HG03342 (cell line): ENCODE data around the gene HAUS3.
"Not testable (repeated sequence)": the region's sequence is repeated elsewhere in the genome, so short reads cannot be mapped to it uniquely, and the experiment has no call there.

Source experiments
- ATAC-seq: cut with Tn5 transposase; IDR thresholded peaks from one replicate; pipeline ENCODE4 v1.9.1; 2021; ENCODE audit warnings: mild to moderate bottlenecking, moderate library complexity; ENCODE audit not compliant: unreplicated experiment

HAUS3 gene

GRCh38 chr4:2276581-2277325, 34.8 kb upstream of the HAUS3 start:
- ATAC-seq, result no peak

- ATAC-seq, result no peak
These were observed 33.8 kb upstream of the HAUS3 start for GRCh38 chr4:2275546-2276251.

DNA sequence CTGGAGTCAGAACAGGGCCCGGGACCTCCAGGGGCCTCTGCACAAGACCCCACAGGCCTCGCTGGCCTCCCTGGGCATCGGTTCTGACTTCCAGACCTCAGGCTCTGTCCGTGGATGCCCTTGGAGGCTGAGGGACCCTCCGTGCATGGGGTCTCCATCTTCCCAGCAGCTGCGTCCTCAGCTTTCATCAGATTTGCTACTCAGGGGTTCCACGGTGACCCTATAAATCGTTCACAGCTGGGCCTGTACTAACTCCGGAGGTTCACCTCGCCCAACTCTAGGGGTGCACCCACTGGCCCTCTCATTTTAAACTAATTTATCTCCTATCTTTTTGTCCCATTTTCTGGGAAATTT, 33.1 kb upstream of the HAUS3 start:
- not testable (repeated sequence) for ATAC-seq

DNA sequence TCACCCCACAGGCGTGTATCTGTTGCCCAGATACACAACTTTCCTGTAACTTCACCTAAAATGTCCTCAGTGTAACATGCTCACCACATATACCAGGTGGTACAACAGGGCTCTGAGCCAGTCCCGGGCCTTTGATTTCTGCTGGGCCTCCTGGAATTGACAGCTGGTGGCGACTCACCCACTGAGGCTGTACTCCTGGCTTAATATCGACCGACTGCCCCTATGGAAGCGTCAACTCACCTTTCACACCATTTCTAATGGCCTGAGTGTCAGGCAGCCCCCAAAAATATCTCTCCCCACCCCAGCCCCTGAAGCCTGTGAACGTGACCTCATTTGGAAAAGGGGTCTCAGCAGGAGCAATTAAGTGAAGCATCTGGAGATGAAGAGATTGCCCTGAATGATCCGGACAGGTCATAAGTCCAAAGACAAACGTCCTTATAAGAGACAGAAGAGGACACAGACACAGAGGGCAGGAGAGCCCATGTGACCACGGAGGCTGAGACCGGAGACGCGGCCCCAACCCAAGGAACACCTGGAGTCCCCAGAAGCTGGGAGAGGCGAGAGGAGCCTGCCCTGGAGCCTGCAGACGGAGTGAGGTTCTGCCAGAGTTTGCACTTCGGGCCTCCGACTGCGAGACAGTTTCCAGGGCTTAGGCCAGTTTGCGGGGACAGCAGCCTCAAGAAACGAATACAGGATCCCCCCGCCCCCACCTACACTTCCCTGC, 32.6 kb upstream of the HAUS3 start:
- no peak for ATAC-seq

- ATAC-seq, result no peak
These were observed 31.9 kb upstream of the HAUS3 start for GRCh38 chr4:2273657-2274319.

- no peak for ATAC-seq
These were observed 31.3 kb upstream of the HAUS3 start for GRCh38 chr4:2273221-2273620.

GRCh38 chr4:2272828-2273120, 30.9 kb upstream of the HAUS3 start:
- ATAC-seq, result no peak

DNA sequence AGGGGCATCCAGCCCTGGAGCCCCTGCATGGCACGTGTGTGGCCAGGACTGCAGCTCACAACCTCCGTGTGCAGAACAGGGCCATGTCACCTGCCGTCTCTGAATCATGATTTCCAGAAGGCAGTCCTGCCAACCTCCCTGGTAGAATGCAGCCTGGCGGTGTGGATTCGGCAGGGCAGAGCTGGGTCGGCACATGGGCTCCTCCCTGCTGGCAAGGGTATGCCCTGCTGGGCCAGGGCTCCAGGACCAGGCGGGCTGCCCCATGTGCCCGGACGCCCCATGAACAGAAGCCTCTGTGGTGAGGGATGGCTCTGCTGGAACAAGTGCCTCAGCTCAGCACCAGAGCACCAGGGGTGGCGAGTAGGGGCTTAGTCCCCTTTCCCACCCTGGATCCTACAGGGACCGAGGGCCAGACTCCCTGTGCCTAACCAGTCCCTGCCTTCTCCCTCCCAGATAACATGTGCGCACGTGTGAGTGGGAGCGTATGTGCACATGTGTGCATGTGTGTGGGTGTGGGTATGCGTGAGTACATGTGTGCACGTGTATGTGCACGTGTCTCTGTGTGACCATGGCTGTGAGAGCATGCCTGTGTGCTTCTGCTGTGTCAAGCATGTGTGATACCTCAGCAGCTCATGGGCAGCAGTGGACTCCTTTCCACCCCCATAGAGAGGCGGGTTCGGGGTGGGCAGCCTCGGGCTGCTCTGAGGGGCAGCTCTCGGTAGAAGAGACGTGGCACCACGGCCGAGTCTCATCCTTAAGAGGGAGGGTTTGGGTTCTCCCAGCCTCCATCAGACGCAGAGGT, 30.3 kb upstream of the HAUS3 start:
- no peak for ATAC-seq

DNA sequence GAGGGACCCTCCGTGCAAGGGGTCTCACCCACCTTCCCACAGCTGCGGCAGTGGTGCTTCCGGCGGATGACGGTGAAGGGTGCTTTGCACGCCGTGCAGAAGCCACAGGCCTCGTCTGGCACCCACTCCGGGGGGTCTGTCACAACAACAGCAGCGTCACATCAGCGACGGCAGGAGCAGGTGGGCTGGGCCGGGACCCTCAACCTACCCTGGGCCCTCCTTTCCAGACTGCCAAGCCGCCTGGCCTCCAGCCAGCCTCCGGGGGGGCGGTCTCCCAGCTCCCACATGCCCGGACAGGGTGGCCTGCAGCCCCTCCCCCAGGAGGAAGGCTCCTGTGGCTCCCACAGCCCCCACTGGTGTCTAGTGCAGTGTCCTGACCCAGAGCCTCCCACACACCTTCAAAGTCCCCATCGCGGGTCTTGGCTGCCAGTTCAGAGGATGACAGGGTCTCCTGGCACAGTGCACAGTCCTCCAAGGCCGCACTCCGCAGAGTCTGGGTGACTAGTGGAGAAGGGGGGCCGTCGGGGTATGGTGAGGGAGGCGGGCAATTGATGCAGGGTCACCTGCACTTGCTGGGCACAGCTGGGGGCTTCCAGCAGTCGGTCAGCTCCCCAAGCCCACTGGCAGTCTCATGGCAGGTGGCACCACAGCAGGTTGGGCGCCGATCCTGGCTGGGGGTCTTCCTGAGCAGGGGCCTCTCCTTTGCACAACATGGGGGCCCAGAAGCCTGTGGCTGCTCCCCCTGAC, 29.5 kb upstream of the HAUS3 start:
- no peak for ATAC-seq

- ATAC-seq, result no peak
These were observed 28.6 kb upstream of the HAUS3 start for GRCh38 chr4:2270341-2271165.

GRCh38 chr4:2269618-2270163, 27.8 kb upstream of the HAUS3 start:
- ATAC-seq, result no peak

GRCh38 chr4:2269206-2269531, 27.2 kb upstream of the HAUS3 start:
- ATAC-seq, result no peak

GRCh38 chr4:2268357-2269205, 26.7 kb upstream of the HAUS3 start:
- no peak for ATAC-seq

- no peak for ATAC-seq
These were observed 25.9 kb upstream of the HAUS3 start for GRCh38 chr4:2267841-2268240.

DNA sequence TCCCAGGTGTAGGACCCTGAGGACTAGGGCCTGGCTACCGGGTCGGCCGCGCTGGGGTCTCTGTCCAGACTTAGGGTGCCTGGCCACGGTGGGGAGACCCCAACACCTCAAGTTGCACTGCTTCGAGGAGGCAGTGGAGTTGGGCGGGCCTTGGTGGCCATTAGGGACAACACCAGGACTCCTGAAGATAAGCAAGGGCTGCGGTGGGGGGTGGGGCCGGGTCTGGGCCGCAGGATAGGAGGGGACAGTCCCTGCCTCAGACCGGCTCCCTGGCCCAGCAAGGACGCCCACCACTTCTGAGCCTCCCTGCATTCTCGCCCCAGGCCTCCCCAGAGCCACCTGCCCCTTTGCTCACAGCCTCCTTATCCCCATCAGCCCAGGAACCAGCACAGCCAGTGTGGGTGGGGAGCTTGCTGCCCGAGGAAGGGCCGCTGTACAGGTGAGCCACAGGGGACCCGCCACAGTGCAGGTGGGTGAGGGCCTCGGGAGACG, 25.4 kb upstream of the HAUS3 start:
- no peak for ATAC-seq

- ATAC-seq, result no peak
These were observed 24.9 kb upstream of the HAUS3 start for GRCh38 chr4:2266821-2267220.

DNA sequence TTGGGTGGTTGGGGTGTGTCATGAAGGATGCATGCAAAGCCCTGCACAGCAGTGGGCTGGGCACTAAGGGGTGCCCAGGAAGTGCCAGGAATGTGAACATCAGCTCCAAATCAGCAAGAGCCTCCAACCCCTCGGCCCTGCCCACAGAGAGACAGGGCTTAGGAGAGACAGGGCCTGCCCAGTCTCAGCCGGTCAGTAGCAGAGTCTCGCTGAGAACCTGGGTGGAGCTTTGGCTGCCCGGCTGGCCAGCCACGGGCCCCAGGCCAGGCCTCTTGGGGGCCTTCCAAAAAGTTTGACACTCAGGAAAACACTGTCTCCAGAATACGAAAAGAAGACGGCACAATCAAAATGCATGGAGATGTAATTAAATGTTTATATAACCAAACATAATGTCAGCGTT, 24.3 kb upstream of the HAUS3 start:
- ATAC-seq, result no peak
